ENCODE results near the gene AIFM3. TPM values are rescaled to one million over a fixed set of nuclear protein-coding genes. Genes with fewer than 3 reads are reported as not detected.
"Not testable (repeated sequence)": the region's sequence is repeated elsewhere in the genome, so short reads cannot be mapped to it uniquely, and the experiment has no call there.

AIFM3 gene
- total RNA-seq, 1 experiment from 2014 or later: not detected

GRCh38 chr22:20940904-20941385 is 26.1 kb upstream of the AIFM3 start:
- DNase-seq (ENCODE audit: low spot score): no peak

GRCh38 chr22:20942203-20942902 is 24.7 kb upstream of the AIFM3 start:
- not testable (repeated sequence) for DNase-seq (ENCODE audit: low spot score)

GRCh38 chr22:20943104-20943933 is 23.7 kb upstream of the AIFM3 start:
- DNase-seq (ENCODE audit: low spot score): no peak

DNA sequence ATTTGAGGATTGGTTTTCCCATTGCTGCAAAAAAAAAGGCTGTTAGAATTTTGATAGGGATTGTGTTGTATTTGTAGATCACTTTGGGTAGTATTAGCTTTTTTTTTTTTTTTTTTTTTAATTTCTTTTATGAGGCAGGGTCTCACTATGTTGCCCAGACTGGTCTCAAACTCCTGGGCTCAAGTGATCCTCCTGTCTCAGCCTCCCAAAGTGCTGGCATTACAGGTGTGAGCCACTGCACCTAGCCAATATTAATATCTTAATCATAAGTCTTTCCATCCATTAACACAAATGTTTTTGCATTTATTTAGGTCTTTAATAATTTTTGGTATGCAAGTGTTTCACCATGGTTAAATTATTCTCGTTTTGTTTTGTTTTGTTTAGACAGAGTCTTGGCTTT is 23.0 kb upstream of the AIFM3 start:
- no peak for DNase-seq (ENCODE audit: low spot score)

GRCh38 chr22:20945578-20945934 is 21.5 kb upstream of the AIFM3 start:
- no peak for DNase-seq (ENCODE audit: low spot score)

DNA sequence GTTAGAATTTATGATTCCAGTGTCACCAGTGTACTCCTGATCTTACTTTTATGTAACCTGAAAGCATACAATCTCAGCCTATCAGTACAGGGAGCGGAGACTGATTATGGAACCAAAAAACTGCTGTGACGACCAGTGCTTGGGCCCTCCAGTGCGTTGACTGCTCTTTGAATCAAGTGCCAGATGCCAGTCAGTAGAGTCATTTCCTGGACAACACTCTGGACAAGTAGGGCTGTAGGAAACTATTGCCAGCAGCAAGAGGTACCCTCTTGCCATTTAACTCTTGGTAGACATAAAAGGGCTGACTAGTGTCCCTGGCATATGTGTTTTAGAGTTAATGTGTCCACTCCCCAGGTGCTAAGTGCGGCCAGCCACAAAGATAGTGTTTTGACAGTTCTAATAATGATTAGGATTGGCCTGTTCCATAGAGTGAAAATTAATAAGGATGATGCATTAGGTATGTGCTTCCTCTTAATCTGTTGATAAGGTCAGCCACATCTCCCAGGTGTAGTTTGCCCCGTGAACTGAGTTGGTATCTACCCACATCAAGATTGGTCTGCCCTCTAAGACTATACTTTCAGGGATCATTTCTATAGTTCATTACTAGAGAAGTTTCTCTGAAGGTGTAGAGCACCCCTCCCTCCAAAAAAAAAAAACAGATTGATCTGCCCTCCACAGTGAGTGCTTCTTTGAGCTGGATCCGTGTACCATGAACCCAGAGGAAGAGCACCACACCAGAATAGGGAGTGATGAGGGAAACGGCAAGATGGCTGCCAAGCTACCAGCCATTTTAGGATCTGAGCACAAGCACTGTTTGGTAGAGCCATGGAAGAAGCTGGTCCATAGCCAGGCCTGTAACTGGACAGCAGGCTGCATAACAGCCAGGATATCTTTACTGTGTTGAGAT is 20.7 kb upstream of the AIFM3 start:
- DNase-seq (ENCODE audit: low spot score): no peak

- no peak for DNase-seq (ENCODE audit: low spot score)
Measured at GRCh38 chr22:20946991-20947390, 20.1 kb upstream of the AIFM3 start.

- DNase-seq (ENCODE audit: low spot score): no peak
Measured at GRCh38 chr22:20948450-20948849, 18.6 kb upstream of the AIFM3 start.

GRCh38 chr22:20948989-20949388 is 18.1 kb upstream of the AIFM3 start:
- DNase-seq (ENCODE audit: low spot score): no peak

- DNase-seq (ENCODE audit: low spot score): no peak
Measured at GRCh38 chr22:20949698-20950183, 17.3 kb upstream of the AIFM3 start.

DNA sequence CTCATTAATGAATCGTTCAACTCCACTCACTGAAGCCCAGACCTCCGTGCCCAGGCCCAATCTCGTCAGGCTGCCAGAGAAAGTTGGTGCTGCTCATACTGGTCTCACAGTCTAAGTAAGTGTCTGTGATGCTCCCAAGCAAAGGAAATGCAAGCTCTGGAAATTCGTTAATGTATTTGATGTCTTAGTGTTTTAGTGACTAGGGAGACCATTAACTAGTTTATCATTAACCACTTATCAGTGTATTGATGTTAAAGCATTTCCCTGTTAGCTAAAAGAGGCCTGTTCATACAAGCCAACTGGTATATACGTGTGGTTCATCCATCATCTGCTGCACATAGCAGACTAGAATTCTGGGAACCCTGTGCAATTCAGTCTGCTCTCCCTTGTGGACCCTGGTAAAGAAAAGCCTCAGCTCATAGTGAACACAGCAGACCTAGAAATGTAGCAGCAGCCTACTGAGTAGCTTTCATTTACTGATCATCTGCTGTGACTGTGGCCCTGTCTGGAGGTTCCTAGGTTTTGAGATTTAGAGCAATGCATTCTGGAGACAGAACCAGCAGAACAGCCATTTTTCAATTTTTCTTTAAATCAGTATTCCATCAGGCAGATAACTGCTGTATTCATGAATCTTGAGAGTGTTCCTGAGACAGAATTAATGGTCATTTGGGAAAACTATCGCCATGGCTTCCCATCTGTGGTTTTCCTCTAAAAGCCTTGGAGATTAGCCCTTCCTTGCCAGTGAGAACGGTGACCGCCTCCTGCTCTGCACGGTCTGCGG is 15.7 kb upstream of the AIFM3 start:
- no peak for DNase-seq (ENCODE audit: low spot score)

DNA sequence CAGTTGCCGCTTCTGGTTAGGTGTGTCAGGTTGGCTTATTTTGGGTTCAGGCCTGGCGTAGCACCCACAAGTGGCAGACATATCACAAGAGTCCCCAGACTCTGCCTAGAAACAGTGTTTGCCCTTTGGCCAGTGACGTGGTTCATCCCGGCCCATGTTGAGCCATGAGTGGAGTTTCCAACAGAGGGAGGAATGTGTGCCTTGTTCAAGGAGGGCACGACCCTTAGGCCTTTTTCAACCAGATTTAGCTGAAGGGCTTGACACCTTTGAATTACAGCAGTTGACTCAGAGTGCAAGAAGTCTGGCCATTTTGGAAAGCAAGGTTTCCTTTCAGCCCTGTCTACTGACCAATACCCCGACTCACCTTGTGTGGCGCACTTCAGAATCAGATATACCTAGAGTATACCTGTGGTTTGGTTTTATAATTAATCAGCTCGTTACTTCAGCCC is 15.1 kb upstream of the AIFM3 start:
- no peak for DNase-seq (ENCODE audit: low spot score)

- DNase-seq (ENCODE audit: low spot score): no peak
Measured at GRCh38 chr22:20952544-20953341, 14.3 kb upstream of the AIFM3 start.

DNA sequence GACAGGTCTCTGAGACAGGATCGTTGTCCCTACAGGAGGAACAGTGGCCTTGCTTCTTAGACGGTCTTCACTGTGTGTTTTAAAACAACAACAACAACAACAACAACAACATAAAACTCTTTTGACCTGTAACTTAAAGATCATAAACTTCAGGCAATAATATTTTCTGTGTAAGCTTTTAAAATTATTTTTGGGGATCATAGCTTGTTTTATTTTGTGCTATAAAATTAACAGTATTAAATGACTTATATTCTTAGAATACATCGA is 13.8 kb upstream of the AIFM3 start:
- no peak for DNase-seq (ENCODE audit: low spot score)

GRCh38 chr22:20953668-20954500 is 13.2 kb upstream of the AIFM3 start:
- DNase-seq (ENCODE audit: low spot score): no peak

DNA sequence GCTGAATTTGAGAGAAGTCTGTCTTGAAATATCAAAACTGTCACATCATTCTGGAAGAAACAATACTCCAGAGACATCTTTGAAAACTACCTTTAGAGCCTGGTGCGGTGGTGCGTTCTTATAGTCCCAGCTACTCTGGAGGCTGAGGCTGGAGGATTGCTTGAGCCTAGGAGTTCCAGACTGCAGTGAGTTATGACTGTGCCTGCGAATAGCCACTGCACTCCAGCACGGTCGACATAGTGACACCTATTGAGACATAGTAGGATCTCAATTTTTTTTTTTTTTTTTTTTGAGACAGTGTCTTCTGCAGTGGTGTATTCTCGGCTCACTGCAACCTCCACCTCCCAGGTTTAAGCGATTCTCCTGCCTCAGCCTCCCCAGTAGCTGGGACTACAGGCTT is 11.5 kb upstream of the AIFM3 start:
- DNase-seq (ENCODE audit: low spot score): no peak

GRCh38 chr22:20956258-20957101 is 10.6 kb upstream of the AIFM3 start:
- no peak for DNase-seq (ENCODE audit: low spot score)

GRCh38 chr22:20957102-20957682 is 9.9 kb upstream of the AIFM3 start:
- DNase-seq (ENCODE audit: low spot score): no peak
